Spinal cord (tissue), 10 donors: ENCODE measurements around the gene TLR10. TPM values are rescaled to one million over a fixed set of nuclear protein-coding genes. Genes with fewer than 3 reads are reported as not detected.

ENCODE experiments used
- DNase-seq, 6 donors: peaks; one replicate each; pipeline versions ENCODE4 v3.0.0 to v3.0.0-alpha.2; 2013 to 2015; ENCODE audit warnings: low spot score in 6 of 6, low read depth in 4 of 6
- H3K27ac ChIP-seq: one replicate; pipeline ENCODE4 v1.5.1; 2013; ENCODE audit warnings: low read depth, low read length, control low read depth
- H3K27me3 ChIP-seq: one replicate; pipeline ENCODE4 v1.6.1; 2013; ENCODE audit warnings: low read length; ENCODE audit not compliant: control insufficient read depth, insufficient read depth
- H3K36me3 ChIP-seq: one replicate; pipeline ENCODE4 v1.6.1; 2013; ENCODE audit warnings: low read length; ENCODE audit not compliant: control insufficient read depth, insufficient read depth
- H3K4me1 ChIP-seq: one replicate; pipeline ENCODE4 v1.6.1; 2013; ENCODE audit warnings: low read length; ENCODE audit not compliant: control insufficient read depth, insufficient read depth
- H3K4me3 ChIP-seq: one replicate; pipeline ENCODE4 v1.5.1; 2013; ENCODE audit warnings: low read depth, low read length, control low read depth
- H3K9me3 ChIP-seq: one replicate; pipeline ENCODE4 v1.6.1; 2013; ENCODE audit warnings: low read length; ENCODE audit not compliant: control insufficient read depth, insufficient read depth
- WGBS: methylation state at CpG from one replicate; pipeline ENCODE4 v1.1.5; 2013; ENCODE audit warnings: missing lambda C conversion rate; ENCODE audit not compliant: insufficient coverage; 5-methylcytosine and 5-hydroxymethylcytosine counted together
- polyA plus RNA-seq, 2 donors: library from polyadenylated mRNA; unstranded; fragments of 120-200 nt; gene quantifications; one replicate each; pipeline ENCODE4 v1.2.1, GENCODE V29; 2013; ENCODE audit not compliant: insufficient read length in 2 of 2
- total RNA-seq, 2 donors: library from RNA; depleted of rRNA in 1 of 2; stranded (reverse); fragments of 120-200 nt in 1 of 2; fragments of >200 nt in 1 of 2; gene quantifications; one replicate each; pipeline versions ENCODE4 v1.2.3 to v1.2.4, GENCODE V29; 2013 to 2014
- donor health status: healthy.

TLR10 gene
- total and polyA plus RNA-seq, 4 donors: 1.9 to 5.4 (median 3.7) TPM

GRCh38 chr4:38738940-38739803, 43.6 kb downstream of the TLR10 start:
- no peaks in the 10 kb centered on the region for H3K9me3 ChIP-seq
- no peaks in the 10 kb centered on the region for H3K4me1 ChIP-seq
- no CpG with 5 or more reads among the region's 6 CpGs for WGBS
- no peaks in the 10 kb centered on the region for H3K27me3 ChIP-seq
- no peak overlapping the region for H3K4me3 ChIP-seq
- DNase-seq: no peak
- no peak overlapping the region for H3K27ac ChIP-seq
- H3K36me3 ChIP-seq: no peaks in the 10 kb centered on the region

- 71% methylated on average over 1 of the region's 3 CpGs for WGBS
- Histone ChIP-seq H3K4me1 (peaks cover 4% of the 10 kb centered on the region), H3K9me3 (no peaks in the 10 kb centered on the region), H3K27ac (no peak overlapping the region), H3K36me3 (no peaks in the 10 kb centered on the region), H3K27me3 (no peaks in the 10 kb centered on the region), H3K4me3 (no peak overlapping the region)
- DNase-seq: no peak
These were observed 46.9 kb downstream of the TLR10 start for GRCh38 chr4:38735870-38736269.

GRCh38 chr4:38734911-38735310, 47.9 kb downstream of the TLR10 start:
- H3K27ac ChIP-seq: no peak overlapping the region
- no peaks in the 10 kb centered on the region for H3K9me3 ChIP-seq
- DNase-seq: no peak
- no peaks in the 10 kb centered on the region for H3K36me3 ChIP-seq
- 92% methylated on average over 1 of the region's 2 CpGs for WGBS
- H3K27me3 ChIP-seq: no peaks in the 10 kb centered on the region
- peaks cover 4% of the 10 kb centered on the region for H3K4me1 ChIP-seq
- no peak overlapping the region for H3K4me3 ChIP-seq

GRCh38 chr4:38734446-38734845, 48.3 kb downstream of the TLR10 start:
- Histone ChIP-seq H3K4me3 (no peak overlapping the region), H3K27me3 (no peaks in the 10 kb centered on the region), H3K27ac (no peak overlapping the region), H3K4me1 (peaks cover 4% of the 10 kb centered on the region), H3K9me3 (no peaks in the 10 kb centered on the region), H3K36me3 (no peaks in the 10 kb centered on the region)
- WGBS: no CpG with 5 or more reads among the region's 5 CpGs
- DNase-seq: no peak

GRCh38 chr4:38733663-38734062, 49.1 kb downstream of the TLR10 start:
- 100% methylated on average over 2 of the region's 2 CpGs for WGBS
- Histone ChIP-seq H3K4me3 (no peak overlapping the region), H3K27ac (no peak overlapping the region), H3K9me3 (no peaks in the 10 kb centered on the region), H3K4me1 (peaks cover 4% of the 10 kb centered on the region), H3K36me3 (no peaks in the 10 kb centered on the region), H3K27me3 (no peaks in the 10 kb centered on the region)
- DNase-seq: no peak

GRCh38 chr4:38730830-38731646, 51.8 kb downstream of the TLR10 start:
- WGBS: 37% methylated on average over 14 of the region's 23 CpGs
- peaks cover 4% of the 10 kb centered on the region for H3K4me1 ChIP-seq
- H3K27me3 ChIP-seq: no peaks in the 10 kb centered on the region
- no peak overlapping the region for H3K27ac ChIP-seq
- no peaks in the 10 kb centered on the region for H3K9me3 ChIP-seq
- H3K4me3 ChIP-seq: no peak overlapping the region
- DNase-seq: peak in 5 of 6 donors; percentile 36 to 83 (median 55)
- H3K36me3 ChIP-seq: no peaks in the 10 kb centered on the region

- no peak for DNase-seq
- H3K4me1 ChIP-seq: peaks cover 4% of the 10 kb centered on the region
- no peak overlapping the region for H3K27ac ChIP-seq
- H3K4me3 ChIP-seq: no peak overlapping the region
- H3K9me3 ChIP-seq: no peaks in the 10 kb centered on the region
- no peaks in the 10 kb centered on the region for H3K27me3 ChIP-seq
- no peaks in the 10 kb centered on the region for H3K36me3 ChIP-seq
- 90% methylated on average over 2 of the region's 4 CpGs for WGBS
These were observed 52.3 kb downstream of the TLR10 start for GRCh38 chr4:38730493-38730829.

GRCh38 chr4:38728631-38729141, 54.1 kb downstream of the TLR10 start:
- no peak overlapping the region for H3K27ac ChIP-seq
- 74% methylated on average over 2 of the region's 4 CpGs for WGBS

GRCh38 chr4:38724475-38724808, 58.3 kb downstream of the TLR10 start:
- H3K27ac ChIP-seq: no peak overlapping the region
- no peaks in the 10 kb centered on the region for H3K27me3 ChIP-seq
- no peaks in the 10 kb centered on the region for H3K4me1 ChIP-seq
- H3K36me3 ChIP-seq: no peaks in the 10 kb centered on the region
- no peak for DNase-seq
- no peaks in the 10 kb centered on the region for H3K9me3 ChIP-seq
- 97% methylated on average over 3 of the region's 3 CpGs for WGBS
- H3K4me3 ChIP-seq: no peak overlapping the region

More at GRCh38 chr4:38728631-38729141, 54.1 kb downstream of the TLR10 start:
- H3K9me3 ChIP-seq: no peaks in the 10 kb centered on the region
- H3K4me3 ChIP-seq: no peak overlapping the region
- H3K36me3 ChIP-seq: no peaks in the 10 kb centered on the region
- DNase-seq: no peak
- H3K4me1 ChIP-seq: peaks cover 4% of the 10 kb centered on the region
- H3K27me3 ChIP-seq: no peaks in the 10 kb centered on the region
